ENCODE measurements around the gene SYTL3. TPM values are rescaled to one million over a fixed set of nuclear protein-coding genes. Genes with fewer than 3 reads are reported as not detected.
"Not testable (repeated sequence)": the region's sequence is repeated elsewhere in the genome, so short reads cannot be mapped to it uniquely, and the experiment has no call there.

SYTL3 gene
- total and polyA plus RNA-seq, 10 of the 15 experiments (the other 5 are each of a cell fraction or from before 2014, with no cell fraction given), result 3.3 to 12.1 (median 6.9) TPM

DNA sequence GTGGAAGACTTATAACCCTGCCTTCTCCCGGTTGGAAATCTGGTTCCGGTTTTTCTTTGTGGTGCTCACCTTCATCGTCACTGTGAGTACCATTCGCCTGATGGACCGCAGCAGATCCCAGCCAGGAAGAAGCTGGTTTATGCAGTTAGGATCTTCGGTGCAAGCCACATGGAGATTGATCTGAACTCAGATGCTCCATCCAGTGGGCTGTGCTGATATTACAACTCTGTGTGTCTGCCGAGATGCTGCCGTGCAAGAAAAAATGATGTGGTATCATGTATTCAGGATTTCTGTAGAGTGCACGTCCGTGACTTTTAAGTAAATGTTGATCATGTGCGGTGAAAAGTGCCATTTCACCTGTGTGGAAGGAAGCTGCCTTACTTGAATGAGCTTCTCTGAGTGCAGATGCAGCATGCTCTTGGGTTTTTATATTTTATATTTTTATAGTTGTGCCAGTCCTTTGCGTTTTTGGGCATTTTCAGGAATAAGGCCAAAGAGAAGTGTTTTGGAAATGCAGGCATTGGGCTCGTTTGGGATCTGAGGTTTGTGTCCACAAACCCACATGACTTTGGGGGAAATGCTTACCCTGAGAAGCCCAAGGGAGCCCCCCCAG, 44.5 kb upstream of the SYTL3 start:
- DNase-seq (ENCODE audit: low read depth, low spot score) (peak; percentile 36), ATAC-seq (peak; percentile 90), FAIRE-seq (peak; percentile 95)
- no peak overlapping the region for H3K4me3 ChIP-seq
- TF ChIP-seq RUNX3 (IDR thresholded peaks at IDR 0.05; ENCODE audit: low read length), result 0 out of 2 replicates have a peak, but pooled peaks have one; percentile 24
- peak; percentile 9; the same call in 1 of the 3 replicates for TF ChIP-seq POU2F2 (IDR thresholded peaks at IDR 0.05; ENCODE audit: borderline replicate concordance, low read depth, low read length)
- TF ChIP-seq RB1 (IDR thresholded peaks at IDR 0.05; ENCODE audit: borderline replicate concordance), result 0 out of 2 replicates have a peak, but pooled peaks have one; percentile 32
- TF ChIP-seq, protein P1, sequence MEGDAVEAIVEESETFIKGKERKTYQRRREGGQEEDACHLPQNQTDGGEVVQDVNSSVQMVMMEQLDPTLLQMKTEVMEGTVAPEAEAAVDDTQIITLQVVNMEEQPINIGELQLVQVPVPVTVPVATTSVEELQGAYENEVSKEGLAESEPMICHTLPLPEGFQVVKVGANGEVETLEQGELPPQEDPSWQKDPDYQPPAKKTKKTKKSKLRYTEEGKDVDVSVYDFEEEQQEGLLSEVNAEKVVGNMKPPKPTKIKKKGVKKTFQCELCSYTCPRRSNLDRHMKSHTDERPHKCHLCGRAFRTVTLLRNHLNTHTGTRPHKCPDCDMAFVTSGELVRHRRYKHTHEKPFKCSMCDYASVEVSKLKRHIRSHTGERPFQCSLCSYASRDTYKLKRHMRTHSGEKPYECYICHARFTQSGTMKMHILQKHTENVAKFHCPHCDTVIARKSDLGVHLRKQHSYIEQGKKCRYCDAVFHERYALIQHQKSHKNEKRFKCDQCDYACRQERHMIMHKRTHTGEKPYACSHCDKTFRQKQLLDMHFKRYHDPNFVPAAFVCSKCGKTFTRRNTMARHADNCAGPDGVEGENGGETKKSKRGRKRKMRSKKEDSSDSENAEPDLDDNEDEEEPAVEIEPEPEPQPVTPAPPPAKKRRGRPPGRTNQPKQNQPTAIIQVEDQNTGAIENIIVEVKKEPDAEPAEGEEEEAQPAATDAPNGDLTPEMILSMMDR (IDR thresholded peaks at IDR 0.05 in 2 of 3, conservative IDR thresholded peaks at IDR 0.05 in 1 of 3; ENCODE audit: control insufficient read depth in 2 of 3, extremely low read depth in 1 of 3, insufficient read depth in 1 of 3, low read depth in 3 of 3, low read length in 3 of 3), result peak; percentile 68 to 84 (median 74); a peak in 5 of 6 replicates
- no peak for TF ChIP-seq TCF7 (IDR thresholded peaks at IDR 0.05; ENCODE audit: borderline replicate concordance)
- peak; percentile 88 for TF ChIP-seq SMC3 (IDR thresholded peaks at IDR 0.05; ENCODE audit: borderline replicate concordance, low read length)
- no peak for TF ChIP-seq POLR2A (IDR thresholded peaks at IDR 0.05; ENCODE audit: low read depth, low read length)
- peak; percentile 50; the same call in 1 of the 2 replicates for TF ChIP-seq YY1 (IDR thresholded peaks at IDR 0.05; ENCODE audit: low read depth, low read length)
- TF ChIP-seq ZNF24 (IDR thresholded peaks at IDR 0.05), result peak; percentile 98
- peak; percentile 72 for TF ChIP-seq RAD21 (IDR thresholded peaks at IDR 0.05; ENCODE audit: insufficient read depth, low read depth, low read length)
- TF ChIP-seq MTA2 (IDR thresholded peaks at IDR 0.05; ENCODE audit: low read depth), result no peak
- TF ChIP-seq ASH2L (IDR thresholded peaks at IDR 0.05; ENCODE audit: borderline replicate concordance, low read depth), result no peak
- CTCF ChIA-PET, result interaction anchor here (0.8 to 6.8 kb wide), 27 partner anchors 10 to 398 kb away, joined by 3 to 88 read pairs (median 4); partner anchors contain the start of genes DYNLT1 and SYTL3
- RAD21 ChIA-PET (ENCODE audit: unreplicated experiment), result interaction anchor here (0.6 to 3.4 kb wide), 14 partner anchors 24 to 399 kb away, joined by 3 to 35 read pairs (median 4); no protein-coding TSS in a partner anchor
- in situ Hi-C loops (cut with MboI) (no loop called here), intact Hi-C loops (cut with micrococcal nuclease; ENCODE audit: unreplicated experiment) (loop anchor here (1.0 kb wide), 2 partner anchors 84 to 384 kb away; no protein-coding TSS in a partner anchor)
- H4K20me1 ChIP-seq (ENCODE audit: control insufficient read depth, insufficient read depth), result no peaks in the 10 kb centered on the region
- no peak overlapping the region for H3K9ac ChIP-seq (ENCODE audit: control insufficient read depth, insufficient read depth, low read length)
- H3K9me3 ChIP-seq (replicated peaks; ENCODE audit: control insufficient read depth, insufficient read depth, low read length), result no peaks in the 10 kb centered on the region
- 27% methylated on average over 13 of the region's 13 CpGs for WGBS (ENCODE audit: insufficient coverage, insufficient replicate concordance, low lambda C conversion rate, missing lambda C conversion rate)
- no peak overlapping the region for H3K27ac ChIP-seq (ENCODE audit: control insufficient read depth, insufficient read depth)
- POLR2A ChIA-PET, result no interaction called here
- no TSS peak for BruUV-seq (replicated peaks)
- no peaks in the 10 kb centered on the region for H3K4me1 ChIP-seq (ENCODE audit: control insufficient read depth, insufficient read depth, low read length)
- no peaks in the 10 kb centered on the region for H3K79me2 ChIP-seq (ENCODE audit: control insufficient read depth, insufficient read depth, low read length)
- H3K36me3 ChIP-seq (ENCODE audit: control insufficient read depth in 2 of 2, insufficient read depth in 2 of 2, low read length in 1 of 2), result peaks cover 0 to 13% of the 10 kb centered on the region in 2 experiments; a peak in 2 of 4 replicates
- SMC1A ChIA-PET (ENCODE audit: uncharacterized antibody, unreplicated experiment), result interaction anchor here (0.6 to 4.7 kb wide), 22 partner anchors 9 to 391 kb away, joined by 3 to 36 read pairs (median 4); partner anchors contain the start of gene SYTL3
- no peak overlapping the region for H2AFZ ChIP-seq (ENCODE audit: control insufficient read depth, low read depth, low read length)
- no peak overlapping the region for H3K4me2 ChIP-seq (ENCODE audit: control insufficient read depth, insufficient read depth)
- H3K27me3 ChIP-seq (replicated peaks in 1 of 2; ENCODE audit: control insufficient read depth in 2 of 2, insufficient read depth in 2 of 2, low read length in 1 of 2), result no peaks in the 10 kb centered on the region

DNA sequence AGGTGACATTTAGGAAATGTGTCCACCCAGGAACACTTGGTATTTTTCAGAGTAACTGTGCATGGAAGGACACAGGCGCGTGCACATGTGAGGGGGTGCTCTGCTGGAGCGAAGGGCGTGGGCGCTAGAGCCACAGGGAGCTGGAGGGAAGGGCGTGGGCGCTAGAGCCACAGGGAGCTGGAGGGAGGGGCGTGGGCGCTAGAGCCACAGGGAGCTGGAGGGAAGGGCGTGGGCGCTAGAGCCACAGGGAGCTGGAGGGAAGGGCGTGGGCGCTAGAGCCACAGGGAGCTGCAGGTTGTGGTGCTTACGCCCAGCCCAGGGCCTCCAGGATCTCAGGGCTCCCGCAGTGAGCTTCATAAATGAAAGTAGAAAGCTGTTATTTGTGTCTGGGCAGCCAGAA, 43.8 kb upstream of the SYTL3 start:
- H3K79me2 ChIP-seq (ENCODE audit: control insufficient read depth, insufficient read depth, low read length); ATAC-seq; H4K20me1 ChIP-seq (ENCODE audit: control insufficient read depth, insufficient read depth); DNase-seq (ENCODE audit: low read depth, low spot score); FAIRE-seq; H2AFZ ChIP-seq (ENCODE audit: control insufficient read depth, low read depth, low read length); intact Hi-C loops (cut with micrococcal nuclease; ENCODE audit: unreplicated experiment); H3K4me2 ChIP-seq (ENCODE audit: control insufficient read depth, insufficient read depth); H3K27ac ChIP-seq (ENCODE audit: control insufficient read depth, insufficient read depth); H3K9ac ChIP-seq (ENCODE audit: control insufficient read depth, insufficient read depth, low read length); H3K9me3 ChIP-seq (replicated peaks; ENCODE audit: control insufficient read depth, insufficient read depth, low read length); H3K4me3 ChIP-seq; H3K27me3 ChIP-seq (replicated peaks in 1 of 2; ENCODE audit: control insufficient read depth in 2 of 2, insufficient read depth in 2 of 2, low read length in 1 of 2); BruUV-seq (replicated peaks); in situ Hi-C loops (cut with MboI); H3K4me1 ChIP-seq (ENCODE audit: control insufficient read depth, insufficient read depth, low read length): not testable (repeated sequence)
- ChIA-PET SMC1A (ENCODE audit: uncharacterized antibody, unreplicated experiment) (interaction anchor here (0.8 to 4.7 kb wide), 12 partner anchors 10 to 392 kb away, joined by 3 to 36 read pairs (median 6); partner anchors contain the start of gene SYTL3), CTCF (interaction anchor here (0.6 to 6.8 kb wide), 24 partner anchors 11 to 394 kb away, joined by 3 to 88 read pairs (median 4); partner anchors contain the start of genes DYNLT1 and SYTL3), RAD21 (ENCODE audit: unreplicated experiment) (interaction anchor here (0.6 to 3.4 kb wide), 13 partner anchors 38 to 400 kb away, joined by 3 to 35 read pairs (median 4); partner anchors contain the start of gene DYNLT1), POLR2A (interaction anchor here (0.5 kb wide), 1 partner anchor 45 kb away, joined by 3 read pairs; no protein-coding TSS in a partner anchor)
- peaks cover 5 to 18% of the 10 kb centered on the region in 2 experiments; a peak in 3 of 4 replicates for H3K36me3 ChIP-seq (ENCODE audit: control insufficient read depth in 2 of 2, insufficient read depth in 2 of 2, low read length in 1 of 2)
- WGBS (ENCODE audit: insufficient coverage, insufficient replicate concordance, low lambda C conversion rate, missing lambda C conversion rate), result 92% methylated on average over 10 of the region's 15 CpGs

Measured in GM12878 (cell line).